Cardiac fibroblast (primary cell): ENCODE results near the gene TRPM3.
A peak's percentile ranks its signal among the peaks of the same experiment; 100 is the strongest.

ENCODE experiments used
- DNase-seq, 2 donors: peaks; one replicate each; pipeline versions ENCODE4 v3.0.0 to v3.0.0-alpha.2; 2010; ENCODE audit warnings: low read depth in 2 of 2
- H3K4me3 ChIP-seq, 2 donors: replicated peaks in 1 of 2; 1 replicate in 1 of 2; 2 replicates in 1 of 2; pipeline ENCODE4 v1.5.1; 2011; ENCODE audit warnings: low read depth in 2 of 2, low read length in 2 of 2, mild to moderate bottlenecking in 2 of 2, moderate library complexity in 1 of 2
- CTCF ChIP-seq: IDR thresholded peaks from one replicate; pipeline ENCODE4 v1.5.1; 2011; ENCODE audit warnings: low read depth, mild to moderate bottlenecking, low read length, inconsistent platforms

The TRPM3 gene

GRCh38 chr9:70813141-70813540, 308.3 kb downstream of the TRPM3 start:
- TF ChIP-seq CTCF = no peak
- H3K4me3 ChIP-seq = no peak overlapping the region
- DNase-seq = no peak

- DNase-seq = no peak
- TF ChIP-seq CTCF = no peak
- H3K4me3 ChIP-seq = no peak overlapping the region
Measured at GRCh38 chr9:70811638-70812037, 309.8 kb downstream of the TRPM3 start.

- TF ChIP-seq CTCF = no peak
- no peak overlapping the region for H3K4me3 ChIP-seq
- DNase-seq = no peak
Measured at GRCh38 chr9:70806875-70807274, 314.5 kb downstream of the TRPM3 start.

GRCh38 chr9:70805949-70806348, 315.5 kb downstream of the TRPM3 start:
- no peak for DNase-seq
- no peak overlapping the region for H3K4me3 ChIP-seq
- TF ChIP-seq CTCF = no peak

GRCh38 chr9:70802758-70803436, 318.5 kb downstream of the TRPM3 start:
- no peak overlapping the region for H3K4me3 ChIP-seq
- no peak for TF ChIP-seq CTCF
- no peak for DNase-seq

GRCh38 chr9:70802206-70802605, 319.2 kb downstream of the TRPM3 start:
- H3K4me3 ChIP-seq = no peak overlapping the region
- DNase-seq = peak; percentile 72 to 80
- no peak for TF ChIP-seq CTCF

GRCh38 chr9:70801181-70801829, 320.1 kb downstream of the TRPM3 start:
- TF ChIP-seq CTCF = no peak
- no peak overlapping the region for H3K4me3 ChIP-seq
- peak in 1 of 2 donors; percentile 7 for DNase-seq
